A549 (cell line): ENCODE results near the gene SIRPA. TPM values are rescaled to one million over a fixed set of nuclear protein-coding genes. Genes with fewer than 3 reads are reported as not detected.

Experiments
- ATAC-seq, 2 experiments: fragments of 200-7000 bp in 1 of 2; fragments of >200 bp in 1 of 2; cut with Nextera tagmentation in 1 of 2; cut with Tn5 transposase in 1 of 2; 3 replicates each; pipeline versions ENCODE4 v1.8.0 to v1.9.1; 2018 to 2020; ENCODE audit warnings: mild to moderate bottlenecking in 1 of 2, moderate library complexity in 1 of 2
- CTCF ChIA-PET: fragments of 300-600 bp; sonication (Branson Sonifier 250); formaldehyde crosslinking; extraction: SDS; loops from one replicate; lab custom pipeline; 2021; ENCODE audit warnings: antibody characterized with exemption, inconsistent platforms; lab: Yijun Ruan, JAX
- POLR2A ChIA-PET: fragments of 350-600 bp; formaldehyde crosslinking; extraction: SDS; loops from one replicate; lab custom pipeline; 2021; ENCODE audit warnings: antibody characterized with exemption, inconsistent platforms; lab: Yijun Ruan, JAX
- DNase-seq, 2 experiments: peaks; one replicate each; pipeline versions ENCODE4 v3.0.0 to v3.0.0-alpha.2; 2011 to 2016; ENCODE audit warnings: low read depth in 1 of 2, low spot score in 1 of 2
- FAIRE-seq: peaks from 2 replicates; lab custom pipeline; 2011; peaks lifted over from hg19 to GRCh38; lab: Jason Lieb, UNC
- H3K27ac ChIP-seq, 2 experiments: fragments of >200 bp; sonication (Bioruptor Twin); formaldehyde crosslinking; 3 replicates each; pipeline ENCODE4 v1.5.1; 2016 to 2017
- H3K4me1 ChIP-seq: fragments of >200 bp; sonication (Bioruptor Twin); formaldehyde crosslinking; 3 replicates; pipeline ENCODE4 v1.6.1; 2016
- H3K4me2 ChIP-seq: fragments of >200 bp; sonication (Bioruptor Twin); formaldehyde crosslinking; 3 replicates; pipeline ENCODE4 v1.6.1; 2016
- H3K4me3 ChIP-seq: fragments of >200 bp; sonication (Bioruptor Twin); formaldehyde crosslinking; 3 replicates; pipeline ENCODE4 v1.5.1; 2016
- H3K9me3 ChIP-seq: fragments of >200 bp; sonication (Bioruptor Twin); formaldehyde crosslinking; 3 replicates; pipeline ENCODE4 v1.6.1; 2016
- BHLHE40 ChIP-seq: IDR thresholded peaks from 2 replicates; pipeline ENCODE4 v1.6.1; 2012; ENCODE audit warnings: low read depth, low read length, inconsistent platforms
- CEBPB ChIP-seq, 2 experiments: fragments of >200 bp in 1 of 2; sonication (Bioruptor Twin) in 1 of 2; formaldehyde crosslinking in 1 of 2; IDR thresholded peaks; 2 replicates each; pipeline ENCODE4 v1.6.1; 2012 to 2016
- EHF ChIP-seq: fragments of 250-450 bp; sonication (Bioruptor Pico); IDR thresholded peaks from 2 replicates; pipeline ENCODE4 v1.5.0; 2020; ENCODE audit warnings: mild to moderate bottlenecking
- ESRRA ChIP-seq: fragments of 150-350 bp; IDR thresholded peaks from 2 replicates; pipeline ENCODE4 v1.6.1; 2014; ENCODE audit warnings: mild to moderate bottlenecking, low read length, borderline replicate concordance
- FOSL2 ChIP-seq, 2 experiments: fragments of 450-650 bp in 1 of 2; fragments of >200 bp in 1 of 2; sonication (Bioruptor Twin) in 1 of 2; formaldehyde crosslinking; IDR thresholded peaks; 2 replicates each; pipeline versions ENCODE4 v1.5.0 to v1.6.1; 2016 to 2020; ENCODE audit warnings: mild to moderate bottlenecking in 1 of 2, moderate library complexity in 1 of 2
- GATA3 ChIP-seq: IDR thresholded peaks from 2 replicates; pipeline ENCODE4 v1.6.1; 2012; ENCODE audit warnings: borderline replicate concordance
- HOXA7 ChIP-seq: fragments of 250-450 bp; sonication (Bioruptor Pico); IDR thresholded peaks from 2 replicates; pipeline ENCODE4 v1.5.0; 2020; ENCODE audit warnings: mild to moderate bottlenecking, moderate library complexity
- KDM1A ChIP-seq: fragments of 200-600 bp; sonication (generic); IDR thresholded peaks from 2 replicates; pipeline ENCODE4 v1.6.1; 2016; ENCODE audit warnings: low read depth, mild to moderate bottlenecking
- KDM5A ChIP-seq: fragments of 200-600 bp; sonication (generic); IDR thresholded peaks from 2 replicates; pipeline ENCODE4 v1.6.1; 2016; ENCODE audit warnings: antibody characterized with exemption, mild to moderate bottlenecking
- NFE2L2 ChIP-seq: fragments of 150-350 bp; conservative IDR thresholded peaks from 2 replicates; pipeline ENCODE4 v1.6.1; 2014; ENCODE audit warnings: low read length
- POLR2A ChIP-seq: IDR thresholded peaks from 2 replicates; pipeline ENCODE4 v1.6.1; 2012; ENCODE audit warnings: mild to moderate bottlenecking, low read length
- RAD21 ChIP-seq, 2 experiments: fragments of >200 bp in 1 of 2; sonication (Bioruptor Twin) in 1 of 2; formaldehyde crosslinking in 1 of 2; IDR thresholded peaks in 1 of 2; conservative IDR thresholded peaks in 1 of 2; 2 replicates in 1 of 2; 3 replicates in 1 of 2; pipeline ENCODE4 v1.6.1; 2012 to 2018; ENCODE audit warnings: inconsistent platforms in 1 of 2
- RARB ChIP-seq: fragments of 250-450 bp; sonication (Bioruptor Pico); IDR thresholded peaks from 2 replicates; pipeline ENCODE4 v1.8.0; 2021; ENCODE audit warnings: mild to moderate bottlenecking, moderate library complexity
- RFX5 ChIP-seq: fragments of 450-650 bp; IDR thresholded peaks from 2 replicates; pipeline ENCODE4 v1.7.1; 2014; ENCODE audit warnings: antibody characterized with exemption, mild to moderate bottlenecking, moderate library complexity
- ZNF302 ChIP-seq: fragments of 250-450 bp; sonication (Bioruptor Pico); IDR thresholded peaks from 2 replicates; pipeline ENCODE4 v1.9.0; 2021; ENCODE audit warnings: inconsistent platforms, mild to moderate bottlenecking, moderate library complexity
- ZSCAN20 ChIP-seq: fragments of 250-450 bp; sonication (Bioruptor Pico); IDR thresholded peaks from 2 replicates; pipeline ENCODE4 v1.8.0; 2022; ENCODE audit warnings: mild to moderate bottlenecking, moderate library complexity
- WGBS: methylation state at CpG from one replicate; pipeline ENCODE4 v1.1.6; 2017; ENCODE audit errors: missing lambda C conversion rate; 5-methylcytosine and 5-hydroxymethylcytosine counted together
- polyA plus RNA-seq, 4 experiments: library from polyadenylated mRNA; depleted of rRNA in 3 of 4; stranded (reverse); fragments of >200 nt; fragmentation: RNase III in 1 of 4; extraction: RNeasy Plus Mini Kit Qiagen cat#74134 plus additional on column Dnase treatment in 1 of 4; gene quantifications; 2 replicates in 3 of 4; 3 replicates in 1 of 4; pipeline ENCODE4 v1.2.3, GENCODE V29; 2011 to 2017
- TF ChIP-seq, protein P1 (sequence below): fragments of >200 bp; sonication (Bioruptor Twin); formaldehyde crosslinking; IDR thresholded peaks from 3 replicates; pipeline ENCODE4 v1.6.1; 2016
- TF ChIP-seq, protein P2 (sequence below): fragments of >200 bp; sonication (Bioruptor Twin); formaldehyde crosslinking; IDR thresholded peaks from 2 replicates; pipeline ENCODE4 v1.6.1; 2016
- TF ChIP-seq, protein P3 (sequence below): IDR thresholded peaks from 2 replicates; pipeline ENCODE4 v1.6.1; 2012

The SIRPA gene
- polyA plus RNA-seq, 2 of the 4 experiments (the other 2 are of a cell fraction): 12.8 to 21.6 TPM

DNA sequence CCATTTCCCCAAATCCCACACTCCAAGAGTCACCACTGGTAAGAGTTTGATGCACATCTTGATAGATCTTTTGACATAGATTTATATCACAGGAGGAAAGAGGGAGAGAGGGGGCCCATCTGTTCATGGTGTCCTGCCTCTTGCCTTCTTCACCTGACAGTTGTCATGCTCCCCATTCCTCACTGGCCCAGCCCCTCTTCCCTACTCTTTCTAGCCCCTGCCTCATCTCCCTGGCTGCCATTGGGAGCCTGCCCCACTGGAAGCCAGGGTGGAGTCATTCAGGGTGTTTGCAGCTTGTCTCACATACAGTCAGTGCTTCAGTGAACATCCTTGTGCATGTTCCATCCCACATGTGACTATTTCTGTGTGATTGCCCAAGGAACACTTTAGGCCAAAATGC lies 27.6 kb downstream of the SIRPA start:
- TF ChIP-seq KDM5A (no peak), RARB (CRISPR knock-in tag) (no peak), HOXA7 (no peak), ESRRA (no peak), BHLHE40 (no peak), RFX5 (no peak), ZNF302 (CRISPR knock-in tag) (no peak), GATA3 (no peak)
- TF ChIP-seq, protein P1, sequence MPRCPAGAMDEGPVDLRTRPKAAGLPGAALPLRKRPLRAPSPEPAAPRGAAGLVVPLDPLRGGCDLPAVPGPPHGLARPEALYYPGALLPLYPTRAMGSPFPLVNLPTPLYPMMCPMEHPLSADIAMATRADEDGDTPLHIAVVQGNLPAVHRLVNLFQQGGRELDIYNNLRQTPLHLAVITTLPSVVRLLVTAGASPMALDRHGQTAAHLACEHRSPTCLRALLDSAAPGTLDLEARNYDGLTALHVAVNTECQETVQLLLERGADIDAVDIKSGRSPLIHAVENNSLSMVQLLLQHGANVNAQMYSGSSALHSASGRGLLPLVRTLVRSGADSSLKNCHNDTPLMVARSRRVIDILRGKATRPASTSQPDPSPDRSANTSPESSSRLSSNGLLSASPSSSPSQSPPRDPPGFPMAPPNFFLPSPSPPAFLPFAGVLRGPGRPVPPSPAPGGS: no peak
- ATAC-seq (no peak), DNase-seq (no peak), FAIRE-seq (no peak)
- Histone ChIP-seq H3K4me2 (no peak overlapping the region), H3K9me3 (no peaks in the 10 kb centered on the region), H3K27ac (no peak overlapping the region), H3K4me1 (peaks cover 25% of the 10 kb centered on the region), H3K4me3 (no peak overlapping the region)
- ChIA-PET CTCF (interaction anchor here (1.7 kb wide), 1 partner anchor 12 kb away, joined by 4 read pairs; no protein-coding TSS in a partner anchor), POLR2A (no interaction called here)

DNA sequence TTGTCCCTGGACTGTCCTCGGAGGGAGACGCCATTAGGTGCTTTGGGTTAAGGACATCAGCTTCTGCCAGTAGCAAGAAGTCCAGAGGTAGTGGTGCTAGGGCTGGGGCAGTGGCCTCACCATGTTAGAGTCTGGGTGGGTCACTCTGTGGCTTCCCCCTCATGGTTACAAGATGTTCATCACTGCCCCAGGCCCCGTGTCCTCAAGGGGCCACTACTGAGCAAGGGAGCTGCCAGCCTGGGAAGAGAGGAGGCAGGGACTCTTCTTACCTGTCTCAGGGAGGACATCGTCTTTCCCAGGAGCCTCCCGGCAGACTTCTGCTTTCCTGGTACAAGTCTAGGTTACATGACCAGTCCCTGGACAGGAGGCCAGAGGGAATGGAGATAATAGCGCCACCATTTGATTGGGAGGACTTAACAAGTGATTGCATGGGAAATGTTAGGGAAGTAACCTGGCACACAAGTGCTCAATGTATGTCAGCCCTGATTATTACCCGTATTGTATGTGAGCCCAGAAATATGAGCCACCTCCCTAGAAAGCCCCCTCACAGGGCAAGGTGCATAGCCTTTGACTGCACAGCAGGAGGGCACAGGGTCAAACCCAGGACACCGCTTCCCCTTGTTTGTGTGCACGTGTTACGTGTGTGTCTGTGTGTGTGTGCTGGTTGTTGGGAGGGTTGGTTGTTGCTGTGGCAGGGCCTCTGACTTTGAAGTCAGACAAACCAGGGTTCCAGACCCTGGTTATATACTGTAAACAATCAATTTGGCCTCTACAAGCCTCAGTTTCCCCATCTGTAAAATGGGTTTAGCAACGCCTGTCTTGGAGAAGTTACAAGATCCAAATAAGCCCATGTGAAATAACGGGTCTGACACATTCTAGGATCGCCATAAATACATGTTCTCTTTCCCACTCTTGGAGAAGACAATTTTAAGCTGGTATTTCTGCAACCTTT lies 30.0 kb downstream of the SIRPA start:
- Histone ChIP-seq H3K27ac (no peak overlapping the region), H3K4me3 (no peak overlapping the region), H3K4me1 (peaks cover 11% of the 10 kb centered on the region), H3K9me3 (no peaks in the 10 kb centered on the region)
- CTCF ChIA-PET: interaction anchor here (1.0 to 1.9 kb wide), 2 partner anchors 9 to 25 kb away, joined by 3 to 6 read pairs; no protein-coding TSS in a partner anchor
- WGBS: 86% methylated on average over 13 of the region's 13 CpGs
- peak; percentile 23 for FAIRE-seq
- POLR2A ChIA-PET: no interaction called here
- TF ChIP-seq ZNF302 (CRISPR knock-in tag) (no peak), KDM1A (0 out of 2 replicates have a peak, but pooled peaks have one; percentile 76), RAD21 (conservative IDR thresholded peaks at IDR 0.05 in 1 of 2, IDR thresholded peaks at IDR 0.05 in 1 of 2) (no peak), CEBPB (IDR thresholded peaks at IDR 0.05) (no peak), EHF (no peak), FOSL2 (IDR thresholded peaks at IDR 0.05) (no peak), FOSL2 (CRISPR knock-in tag; IDR thresholded peaks at IDR 0.05) (no peak), ZSCAN20 (CRISPR knock-in tag) (no peak), POLR2A (no peak)
- TF ChIP-seq, protein P2, sequence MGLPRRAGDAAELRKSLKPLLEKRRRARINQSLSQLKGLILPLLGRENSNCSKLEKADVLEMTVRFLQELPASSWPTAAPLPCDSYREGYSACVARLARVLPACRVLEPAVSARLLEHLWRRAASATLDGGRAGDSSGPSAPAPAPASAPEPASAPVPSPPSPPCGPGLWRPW: no peak
- TF ChIP-seq, all 56 proteins: peak for 1
- DNase-seq (peak in 1 of 2 experiments; percentile 50), ATAC-seq (no peak)
- no peak overlapping the region for H3K4me2 ChIP-seq

DNA sequence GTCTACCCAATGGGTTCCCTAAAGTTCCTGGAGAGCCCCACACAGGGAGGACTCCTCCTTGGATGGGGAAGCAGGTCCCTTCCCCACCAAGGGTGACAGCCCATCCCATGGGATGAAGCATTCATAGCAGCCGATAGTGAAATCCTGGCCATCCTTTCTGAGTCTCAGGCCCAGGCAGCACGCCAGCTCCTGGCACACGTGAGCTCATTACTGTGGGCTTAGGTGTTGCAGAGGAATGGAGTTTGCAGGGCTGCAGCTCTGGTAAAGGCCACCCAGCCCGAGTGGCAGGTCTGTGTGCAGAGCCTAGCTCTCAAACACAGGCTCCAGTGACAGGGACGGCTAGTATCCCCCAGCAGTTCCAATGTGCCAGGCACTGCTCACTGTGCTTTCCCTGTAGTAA lies 31.0 kb downstream of the SIRPA start:
- no peak overlapping the region for H3K4me2 ChIP-seq
- no peak overlapping the region for H3K27ac ChIP-seq
- peaks cover under 1% of the 10 kb centered on the region; the same call in 2 of the 3 replicates for H3K4me1 ChIP-seq
- WGBS: 82% methylated on average over 5 of the region's 5 CpGs
- TF ChIP-seq NFE2L2: no peak
- no peak for TF ChIP-seq ESRRA
- TF ChIP-seq, protein P3, sequence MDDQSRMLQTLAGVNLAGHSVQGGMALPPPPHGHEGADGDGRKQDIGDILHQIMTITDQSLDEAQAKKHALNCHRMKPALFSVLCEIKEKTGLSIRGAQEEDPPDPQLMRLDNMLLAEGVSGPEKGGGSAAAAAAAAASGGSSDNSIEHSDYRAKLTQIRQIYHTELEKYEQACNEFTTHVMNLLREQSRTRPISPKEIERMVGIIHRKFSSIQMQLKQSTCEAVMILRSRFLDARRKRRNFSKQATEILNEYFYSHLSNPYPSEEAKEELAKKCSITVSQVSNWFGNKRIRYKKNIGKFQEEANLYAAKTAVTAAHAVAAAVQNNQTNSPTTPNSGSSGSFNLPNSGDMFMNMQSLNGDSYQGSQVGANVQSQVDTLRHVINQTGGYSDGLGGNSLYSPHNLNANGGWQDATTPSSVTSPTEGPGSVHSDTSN: no peak
- TF ChIP-seq, all 56 proteins: peak for 0
- H3K9me3 ChIP-seq: no peaks in the 10 kb centered on the region
- no peak for FAIRE-seq
- CTCF ChIA-PET: interaction anchor here (1.0 to 1.9 kb wide), 3 partner anchors 10 to 124 kb away, joined by 3 to 6 read pairs (median 3); no protein-coding TSS in a partner anchor
- no peak overlapping the region for H3K4me3 ChIP-seq
- DNase-seq: no peak
- no peak for ATAC-seq
- POLR2A ChIA-PET: no interaction called here
